ENCODE measurements around the gene TAF1C. TPM values are rescaled to one million over a fixed set of nuclear protein-coding genes. Genes with fewer than 3 reads are reported as not detected.

Gene TAF1C
- total and polyA plus RNA-seq, 9 of the 15 experiments (the other 6 are each of a cell fraction or from before 2014, with no cell fraction given): 1.5 to 74.8 (median 21.0) TPM

DNA sequence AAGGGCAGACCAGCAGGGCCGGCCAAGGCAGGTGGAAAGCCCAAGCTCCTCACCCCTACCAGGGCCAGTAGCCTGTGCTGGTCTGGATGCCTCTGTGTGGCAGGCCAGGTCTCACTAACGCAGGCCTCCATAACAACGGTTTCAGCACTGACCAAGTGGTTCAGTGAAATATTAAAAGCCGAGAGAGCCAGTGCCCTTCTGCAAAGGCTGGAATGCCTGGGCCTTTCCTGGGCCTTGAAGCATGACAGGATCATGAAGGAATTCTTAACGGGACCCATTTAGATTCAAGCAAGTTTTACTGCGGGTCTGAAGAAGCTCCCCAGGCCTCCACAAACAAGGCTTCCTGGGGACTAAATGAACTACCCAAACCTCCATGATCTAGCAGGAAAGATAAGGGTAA lies 20.4 kb upstream of the TAF1C start:
- WGBS (ENCODE audit: insufficient coverage, low coverage, missing lambda C conversion rate): 10% methylated on average over 6 of the region's 6 CpGs
- no peaks in the 10 kb centered on the region for H4K20me1 ChIP-seq (replicated peaks; ENCODE audit: control insufficient read depth, insufficient read depth, low read length)
- no peak for FAIRE-seq
- H3K9me3 ChIP-seq (replicated peaks; ENCODE audit: control insufficient read depth, insufficient read depth, low read depth, low read length): no peaks in the 10 kb centered on the region
- H3K36me3 ChIP-seq (ENCODE audit: control insufficient read depth, insufficient read depth, low read length): no peaks in the 10 kb centered on the region
- no peaks in the 10 kb centered on the region for H3K79me2 ChIP-seq (ENCODE audit: control insufficient read depth, insufficient read depth, low read length)
- no peak overlapping the region for H3K9ac ChIP-seq (ENCODE audit: insufficient read depth in 1 of 2, low read depth in 2 of 2, low read length in 2 of 2)
- H2AFZ ChIP-seq (ENCODE audit: low read depth, low read length): no peak overlapping the region
- no peak overlapping the region for H3K4me3 ChIP-seq
- no peak for DNase-seq (ENCODE audit: extremely low read depth in 1 of 4, low spot score in 3 of 4)
- H3K27me3 ChIP-seq (ENCODE audit: control insufficient read depth in 2 of 2, insufficient read depth in 2 of 2, low read length in 2 of 2): peaks cover 10 to 29% of the 10 kb centered on the region in 2 experiments; a peak in 4 of 5 replicates
- no peaks in the 10 kb centered on the region for H3K9me1 ChIP-seq (ENCODE audit: control insufficient read depth, insufficient read depth, low read length)
- BruUV-seq (replicated peaks): no TSS peak
- peak; percentile 17; the same call in 2 of the 3 replicates for ATAC-seq
- TF ChIP-seq XRCC4 (IDR thresholded peaks at IDR 0.05; ENCODE audit: extremely low read depth, insufficient read depth, insufficient read length) (no peak), KLF13 (tag; IDR thresholded peaks at IDR 0.05; ENCODE audit: borderline replicate concordance, low read depth) (no peak), SOX6 (IDR thresholded peaks at IDR 0.05) (no peak), HNRNPL (IDR thresholded peaks at IDR 0.05; ENCODE audit: low read depth, low read length) (no peak), GABPB2 (CRISPR knock-in tag; conservative IDR thresholded peaks at IDR 0.05) (no peak), SIN3B (IDR thresholded peaks at IDR 0.05; ENCODE audit: low read depth) (no peak), ZNF224 (CRISPR knock-in tag; IDR thresholded peaks at IDR 0.05) (no peak)
- TF ChIP-seq, protein P1, sequence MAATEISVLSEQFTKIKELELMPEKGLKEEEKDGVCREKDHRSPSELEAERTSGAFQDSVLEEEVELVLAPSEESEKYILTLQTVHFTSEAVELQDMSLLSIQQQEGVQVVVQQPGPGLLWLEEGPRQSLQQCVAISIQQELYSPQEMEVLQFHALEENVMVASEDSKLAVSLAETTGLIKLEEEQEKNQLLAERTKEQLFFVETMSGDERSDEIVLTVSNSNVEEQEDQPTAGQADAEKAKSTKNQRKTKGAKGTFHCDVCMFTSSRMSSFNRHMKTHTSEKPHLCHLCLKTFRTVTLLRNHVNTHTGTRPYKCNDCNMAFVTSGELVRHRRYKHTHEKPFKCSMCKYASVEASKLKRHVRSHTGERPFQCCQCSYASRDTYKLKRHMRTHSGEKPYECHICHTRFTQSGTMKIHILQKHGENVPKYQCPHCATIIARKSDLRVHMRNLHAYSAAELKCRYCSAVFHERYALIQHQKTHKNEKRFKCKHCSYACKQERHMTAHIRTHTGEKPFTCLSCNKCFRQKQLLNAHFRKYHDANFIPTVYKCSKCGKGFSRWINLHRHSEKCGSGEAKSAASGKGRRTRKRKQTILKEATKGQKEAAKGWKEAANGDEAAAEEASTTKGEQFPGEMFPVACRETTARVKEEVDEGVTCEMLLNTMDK (IDR thresholded peaks at IDR 0.05; ENCODE audit: borderline replicate concordance, insufficient read depth, low read depth, low read length, poor library complexity, severe bottlenecking): no peak
- CTCF ChIA-PET (ENCODE audit: low intra/inter-chr PET ratio): interaction anchor here (0.6 kb wide), 1 partner anchor 494 kb away, joined by 7 read pairs; no protein-coding TSS in a partner anchor
- in situ Hi-C loops (cut with MboI): no loop called here
- POLR2A ChIA-PET: interaction anchor here (0.8 to 1.1 kb wide), 5 partner anchors 8 to 21 kb away, joined by 3 to 5 read pairs (median 4); no protein-coding TSS in a partner anchor
- no peak overlapping the region for H3K4me2 ChIP-seq (ENCODE audit: insufficient read depth, low read length)
- intact Hi-C loops (cut with micrococcal nuclease): no loop called here
- H3K27ac ChIP-seq (ENCODE audit: extremely low read depth, low read depth, low read length): no peak overlapping the region
- peaks cover 6 to 16% of the 10 kb centered on the region in 2 experiments; a peak in 4 of 5 replicates for H3K4me1 ChIP-seq (replicated peaks in 1 of 2; ENCODE audit: control insufficient read depth in 2 of 2, insufficient read depth in 2 of 2, low read length in 2 of 2)
